ENCODE data around the gene DNASE1L2.

- TF ChIP-seq POLR2A (IDR thresholded peaks at IDR 0.05) = no peak
- TF ChIP-seq, protein P1, sequence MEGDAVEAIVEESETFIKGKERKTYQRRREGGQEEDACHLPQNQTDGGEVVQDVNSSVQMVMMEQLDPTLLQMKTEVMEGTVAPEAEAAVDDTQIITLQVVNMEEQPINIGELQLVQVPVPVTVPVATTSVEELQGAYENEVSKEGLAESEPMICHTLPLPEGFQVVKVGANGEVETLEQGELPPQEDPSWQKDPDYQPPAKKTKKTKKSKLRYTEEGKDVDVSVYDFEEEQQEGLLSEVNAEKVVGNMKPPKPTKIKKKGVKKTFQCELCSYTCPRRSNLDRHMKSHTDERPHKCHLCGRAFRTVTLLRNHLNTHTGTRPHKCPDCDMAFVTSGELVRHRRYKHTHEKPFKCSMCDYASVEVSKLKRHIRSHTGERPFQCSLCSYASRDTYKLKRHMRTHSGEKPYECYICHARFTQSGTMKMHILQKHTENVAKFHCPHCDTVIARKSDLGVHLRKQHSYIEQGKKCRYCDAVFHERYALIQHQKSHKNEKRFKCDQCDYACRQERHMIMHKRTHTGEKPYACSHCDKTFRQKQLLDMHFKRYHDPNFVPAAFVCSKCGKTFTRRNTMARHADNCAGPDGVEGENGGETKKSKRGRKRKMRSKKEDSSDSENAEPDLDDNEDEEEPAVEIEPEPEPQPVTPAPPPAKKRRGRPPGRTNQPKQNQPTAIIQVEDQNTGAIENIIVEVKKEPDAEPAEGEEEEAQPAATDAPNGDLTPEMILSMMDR (IDR thresholded peaks at IDR 0.05) = no peak
- no peak for TF ChIP-seq EP300 (IDR thresholded peaks at IDR 0.05)
These were observed 19.9 kb upstream of the DNASE1L2 start for GRCh38 chr16:2216330-2216729.

All from suprapubic skin (tissue), 3 donors.